ENCODE measurements around the gene RPL13A.
A peak's percentile ranks its signal among the peaks of the same experiment; 100 is the strongest.

DNA sequence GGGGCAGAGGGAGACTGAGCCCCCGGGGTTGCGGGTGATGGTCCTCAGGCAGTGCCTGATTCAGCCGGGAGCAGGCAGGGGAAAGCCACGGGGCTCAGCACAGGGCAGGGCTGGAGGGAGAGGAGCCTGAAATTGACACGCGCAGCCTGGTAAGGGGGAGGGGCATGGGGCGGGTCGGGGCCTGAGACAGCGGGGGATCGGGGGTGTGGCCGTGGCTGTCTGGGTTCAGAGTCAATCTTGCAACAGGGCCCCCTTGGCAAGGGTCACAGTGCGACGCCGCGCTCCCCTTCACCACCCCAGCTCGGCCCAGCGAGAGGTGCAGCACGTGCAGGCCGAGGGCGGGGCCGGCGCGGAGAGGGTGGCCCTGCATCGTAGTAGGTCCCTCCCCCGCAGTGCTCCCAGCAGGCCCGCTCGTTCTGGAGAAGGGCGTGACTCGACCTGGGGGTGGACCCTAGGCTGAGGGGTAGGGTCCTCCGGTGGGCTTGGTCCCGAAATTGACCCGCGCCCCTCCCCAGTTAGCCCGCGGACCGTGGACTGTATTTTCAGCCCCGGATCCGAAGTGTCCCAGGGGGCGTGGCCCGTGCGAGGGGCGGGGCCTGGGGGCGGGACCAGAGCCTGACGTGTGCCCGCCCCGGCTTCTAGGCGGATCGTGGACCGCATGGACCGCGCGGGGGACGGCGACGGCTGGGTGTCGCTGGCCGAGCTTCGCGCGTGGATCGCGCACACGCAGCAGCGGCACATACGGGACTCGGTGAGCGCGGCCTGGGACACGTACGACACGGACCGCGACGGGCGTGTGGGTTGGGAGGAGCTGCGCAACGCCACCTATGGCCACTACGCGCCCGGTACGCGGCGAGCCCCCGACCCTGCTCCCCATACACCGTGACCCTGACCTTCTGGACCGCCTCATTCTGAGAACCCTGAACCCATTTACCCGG is 46.4 kb downstream of the RPL13A start:
- TF ChIP-seq, protein P1, sequence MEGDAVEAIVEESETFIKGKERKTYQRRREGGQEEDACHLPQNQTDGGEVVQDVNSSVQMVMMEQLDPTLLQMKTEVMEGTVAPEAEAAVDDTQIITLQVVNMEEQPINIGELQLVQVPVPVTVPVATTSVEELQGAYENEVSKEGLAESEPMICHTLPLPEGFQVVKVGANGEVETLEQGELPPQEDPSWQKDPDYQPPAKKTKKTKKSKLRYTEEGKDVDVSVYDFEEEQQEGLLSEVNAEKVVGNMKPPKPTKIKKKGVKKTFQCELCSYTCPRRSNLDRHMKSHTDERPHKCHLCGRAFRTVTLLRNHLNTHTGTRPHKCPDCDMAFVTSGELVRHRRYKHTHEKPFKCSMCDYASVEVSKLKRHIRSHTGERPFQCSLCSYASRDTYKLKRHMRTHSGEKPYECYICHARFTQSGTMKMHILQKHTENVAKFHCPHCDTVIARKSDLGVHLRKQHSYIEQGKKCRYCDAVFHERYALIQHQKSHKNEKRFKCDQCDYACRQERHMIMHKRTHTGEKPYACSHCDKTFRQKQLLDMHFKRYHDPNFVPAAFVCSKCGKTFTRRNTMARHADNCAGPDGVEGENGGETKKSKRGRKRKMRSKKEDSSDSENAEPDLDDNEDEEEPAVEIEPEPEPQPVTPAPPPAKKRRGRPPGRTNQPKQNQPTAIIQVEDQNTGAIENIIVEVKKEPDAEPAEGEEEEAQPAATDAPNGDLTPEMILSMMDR (conservative IDR thresholded peaks at IDR 0.05; ENCODE audit: low read depth in 2 of 2), result peak; percentile 40 to 50; a peak in 3 of 4 replicates
- TF ChIP-seq EZH2phosphoT487 (IDR thresholded peaks at IDR 0.05; ENCODE audit: unreplicated experiment), result no peak

Measured in GM23338 (cell line).